Breast epithelium (tissue), 3 donors: ENCODE data around the gene JAGN1.

ENCODE experiments used
- CTCF ChIP-seq, 3 donors: fragments of 450-650 bp; IDR thresholded peaks; one replicate each; pipeline ENCODE4 v1.5.1; 2016 to 2017; ENCODE audit warnings: antibody characterized with exemption in 3 of 3, mild to moderate bottlenecking in 3 of 3, moderate library complexity in 3 of 3
- POLR2A ChIP-seq: fragments of 450-650 bp; IDR thresholded peaks from one replicate; pipeline ENCODE4 v1.6.1; 2016; ENCODE audit warnings: antibody characterized with exemption, mild to moderate bottlenecking, moderate library complexity
- POLR2AphosphoS5 ChIP-seq, 3 donors: sonication (generic); formaldehyde crosslinking; IDR thresholded peaks; one replicate each; pipeline ENCODE4 v1.6.1; 2017; ENCODE audit warnings: antibody characterized with exemption in 3 of 3

- TF ChIP-seq CTCF (IDR thresholded peaks at IDR 0.05), result no peak
- TF ChIP-seq POLR2A, result no peak
- no peak for TF ChIP-seq POLR2AphosphoS5 (IDR thresholded peaks at IDR 0.05)
These were observed 29.2 kb upstream of the JAGN1 start for GRCh38 chr3:9861201-9861600.
